SK-N-SH treated with all-trans-retinoic acid at 6 μM for 48 hours (cell line): ENCODE data around the gene KLHDC8B.

Experiments used
- ARNTL ChIP-seq: fragments of 450-650 bp; formaldehyde crosslinking; IDR thresholded peaks from 2 replicates; pipeline ENCODE4 v1.5.0; 2020; ENCODE audit warnings: low read depth, mild to moderate bottlenecking, moderate library complexity, borderline replicate concordance
- BACH2 ChIP-seq: fragments of 250-450 bp; sonication (Bioruptor Pico); IDR thresholded peaks from 2 replicates; pipeline ENCODE4 v1.9.0; 2021; ENCODE audit warnings: mild to moderate bottlenecking, borderline replicate concordance
- CSRNP3 ChIP-seq: fragments of 250-450 bp; sonication (Bioruptor Pico); IDR thresholded peaks from 2 replicates; pipeline ENCODE4 v1.5.1; 2021; ENCODE audit warnings: mild to moderate bottlenecking, moderate library complexity
- GLIS3 ChIP-seq: fragments of 250-450 bp; sonication (Bioruptor Pico); IDR thresholded peaks from 2 replicates; pipeline ENCODE4 v1.5.0; 2020; ENCODE audit warnings: mild to moderate bottlenecking, moderate library complexity
- OSR1 ChIP-seq: fragments of 250-450 bp; sonication (Bioruptor Pico); IDR thresholded peaks from 2 replicates; pipeline ENCODE4 v1.8.0; 2022; ENCODE audit warnings: moderate library complexity, mild to moderate bottlenecking, inconsistent platforms
- PATZ1 ChIP-seq: fragments of 250-450 bp; sonication (Bioruptor Pico); IDR thresholded peaks from 2 replicates; pipeline ENCODE4 v1.8.0; 2020; ENCODE audit warnings: mild to moderate bottlenecking, moderate library complexity, borderline replicate concordance
- TOX ChIP-seq: fragments of 250-450 bp; sonication (Bioruptor Pico); IDR thresholded peaks from 2 replicates; pipeline ENCODE4 v1.8.0; 2021; ENCODE audit warnings: mild to moderate bottlenecking, moderate library complexity, borderline replicate concordance
- TSHZ2 ChIP-seq: fragments of 250-450 bp; sonication (Bioruptor Pico); IDR thresholded peaks from 2 replicates; pipeline ENCODE4 v1.5.0; 2020; ENCODE audit warnings: mild to moderate bottlenecking, moderate library complexity
- ZFP30 ChIP-seq: fragments of 450-650 bp; formaldehyde crosslinking; IDR thresholded peaks from 2 replicates; pipeline ENCODE4 v1.5.0; 2022; ENCODE audit warnings: mild to moderate bottlenecking, moderate library complexity
- ZNF8 ChIP-seq: fragments of 450-650 bp; formaldehyde crosslinking; IDR thresholded peaks from 2 replicates; pipeline ENCODE4 v1.5.0; 2020; ENCODE audit warnings: mild to moderate bottlenecking, moderate library complexity

GRCh38 chr3:49135499-49135898 is 35.9 kb upstream of the KLHDC8B start:
- TF ChIP-seq ZFP30 (no peak), ARNTL (CRISPR knock-in tag) (no peak), TOX (no peak), TSHZ2 (CRISPR knock-in tag) (no peak), ZNF8 (CRISPR knock-in tag) (no peak), GLIS3 (no peak), PATZ1 (CRISPR knock-in tag) (no peak), OSR1 (CRISPR knock-in tag) (no peak), BACH2 (CRISPR knock-in tag) (no peak), CSRNP3 (CRISPR knock-in tag) (no peak)
